T-helper 9 cell (primary cell): ENCODE data around the gene ARHGDIG.
"Not testable (repeated sequence)": the region's sequence is repeated elsewhere in the genome, so short reads cannot be mapped to it uniquely, and the experiment has no call there.

ENCODE experiments used
- DNase-seq: peaks from one replicate; pipeline ENCODE4 v3.0.0-alpha.2; 2020
- total RNA-seq, 2 donors: gene quantifications; one replicate each; lab custom pipeline; 2026; lab: John Stamatoyannopoulos, UW

Gene ARHGDIG
- total RNA-seq, result 0 reads per million in 2 donors

DNA sequence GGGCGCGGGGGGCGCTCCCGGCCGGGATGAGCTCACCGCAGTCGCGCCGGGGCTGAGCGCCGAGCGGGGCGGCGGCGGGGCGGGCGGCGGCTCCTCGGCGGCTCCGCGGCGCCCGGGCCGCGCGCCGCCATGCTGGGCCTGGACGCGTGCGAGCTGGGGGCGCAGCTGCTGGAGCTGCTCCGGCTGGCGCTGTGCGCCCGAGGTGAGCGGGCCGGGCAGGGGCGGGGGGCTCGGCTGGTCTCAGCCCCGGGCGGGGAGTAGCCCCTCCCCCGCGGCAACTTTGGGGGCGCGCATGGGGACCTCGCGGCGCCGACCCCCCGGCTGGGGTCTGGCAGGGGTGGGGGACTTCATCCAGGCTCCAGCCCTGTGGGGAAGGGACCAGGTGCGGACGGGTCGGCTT is at the start of gene ARHGDIG:
TSS of gene ARHGDIG (plus strand) at position 40 of the 400 bp plus-strand sequence. CDS start at position 130, 90 bp downstream.
- DNase-seq, result no peak

- DNase-seq, result no peak
Measured at GRCh38 chr16:230949-231348, 49.4 kb upstream of the ARHGDIG start.

- DNase-seq, result peak; percentile 95
Measured at GRCh38 chr16:234468-235305, 45.7 kb upstream of the ARHGDIG start, which contains the start of gene FAM234A. TSS of gene FAM234A (plus strand) at chr16:234821. CDS start at chr16:254414, 19,593 bp downstream.

GRCh38 chr16:239948-240277 is 40.5 kb upstream of the ARHGDIG start:
- no peak for DNase-seq

GRCh38 chr16:240559-240958 is 39.8 kb upstream of the ARHGDIG start:
- no peak for DNase-seq

DNA sequence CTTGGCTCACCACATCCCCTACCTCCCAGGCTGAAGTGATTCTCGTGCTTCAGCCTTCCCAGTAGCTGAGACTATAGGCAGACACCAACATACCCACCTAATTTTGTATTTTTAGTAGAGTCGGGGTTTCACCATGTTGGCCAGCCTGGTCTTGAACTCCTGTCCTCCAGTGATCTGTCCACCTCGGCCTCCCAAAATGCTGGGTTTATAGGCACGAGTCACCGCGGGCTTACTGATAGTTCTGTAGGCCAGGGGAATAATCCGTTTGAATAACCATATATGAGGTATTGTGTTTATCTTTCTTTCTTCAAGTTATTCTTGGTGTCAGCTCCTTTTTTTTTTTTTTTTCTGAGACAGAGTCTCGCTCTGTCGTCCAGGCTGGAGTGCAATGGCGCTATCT is 38.1 kb upstream of the ARHGDIG start:
- DNase-seq, result no peak

GRCh38 chr16:243348-243747 is 37.0 kb upstream of the ARHGDIG start:
- DNase-seq, result no peak

DNA sequence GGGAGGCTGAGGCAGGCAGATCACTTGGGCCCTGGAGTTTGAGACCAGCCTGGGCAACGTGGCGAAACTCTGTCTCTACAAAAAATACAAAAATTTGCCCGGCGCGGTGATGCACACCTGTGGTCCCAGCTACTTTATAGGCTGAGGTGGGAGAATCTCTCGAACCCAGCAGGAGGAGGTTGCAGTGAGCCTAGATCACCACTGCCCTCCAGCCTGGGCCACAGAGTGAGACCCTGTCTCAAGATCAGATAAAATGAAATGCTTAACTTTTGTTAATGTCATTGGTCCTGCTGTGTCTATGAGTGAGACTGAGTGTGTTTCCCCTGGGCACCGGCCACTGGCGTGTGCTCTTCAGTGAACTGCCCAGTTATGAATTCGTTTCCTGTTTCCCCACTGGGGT is 35.3 kb upstream of the ARHGDIG start:
- no peak for DNase-seq

GRCh38 chr16:247027-247426 is 33.4 kb upstream of the ARHGDIG start:
- no peak for DNase-seq

DNA sequence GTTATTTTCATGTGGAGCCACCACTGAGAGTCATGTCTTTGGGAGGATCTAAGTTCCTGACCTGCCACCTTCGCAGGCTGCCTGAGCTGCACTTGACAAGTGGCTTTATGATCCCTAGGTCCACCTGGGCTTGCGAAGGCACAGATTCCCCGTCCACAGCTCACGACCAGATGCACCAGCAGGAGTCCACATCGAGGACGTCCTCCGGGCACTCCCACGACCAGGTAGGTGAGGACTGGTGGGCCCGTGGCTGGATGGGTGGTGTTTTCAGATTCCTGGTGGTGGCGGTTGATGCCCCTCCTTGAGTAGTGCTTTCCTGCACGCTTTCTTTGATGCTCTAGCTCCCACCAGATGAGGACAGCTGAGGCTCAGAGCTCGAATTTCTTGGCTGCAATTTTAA is 31.0 kb upstream of the ARHGDIG start:
- DNase-seq, result no peak

DNA sequence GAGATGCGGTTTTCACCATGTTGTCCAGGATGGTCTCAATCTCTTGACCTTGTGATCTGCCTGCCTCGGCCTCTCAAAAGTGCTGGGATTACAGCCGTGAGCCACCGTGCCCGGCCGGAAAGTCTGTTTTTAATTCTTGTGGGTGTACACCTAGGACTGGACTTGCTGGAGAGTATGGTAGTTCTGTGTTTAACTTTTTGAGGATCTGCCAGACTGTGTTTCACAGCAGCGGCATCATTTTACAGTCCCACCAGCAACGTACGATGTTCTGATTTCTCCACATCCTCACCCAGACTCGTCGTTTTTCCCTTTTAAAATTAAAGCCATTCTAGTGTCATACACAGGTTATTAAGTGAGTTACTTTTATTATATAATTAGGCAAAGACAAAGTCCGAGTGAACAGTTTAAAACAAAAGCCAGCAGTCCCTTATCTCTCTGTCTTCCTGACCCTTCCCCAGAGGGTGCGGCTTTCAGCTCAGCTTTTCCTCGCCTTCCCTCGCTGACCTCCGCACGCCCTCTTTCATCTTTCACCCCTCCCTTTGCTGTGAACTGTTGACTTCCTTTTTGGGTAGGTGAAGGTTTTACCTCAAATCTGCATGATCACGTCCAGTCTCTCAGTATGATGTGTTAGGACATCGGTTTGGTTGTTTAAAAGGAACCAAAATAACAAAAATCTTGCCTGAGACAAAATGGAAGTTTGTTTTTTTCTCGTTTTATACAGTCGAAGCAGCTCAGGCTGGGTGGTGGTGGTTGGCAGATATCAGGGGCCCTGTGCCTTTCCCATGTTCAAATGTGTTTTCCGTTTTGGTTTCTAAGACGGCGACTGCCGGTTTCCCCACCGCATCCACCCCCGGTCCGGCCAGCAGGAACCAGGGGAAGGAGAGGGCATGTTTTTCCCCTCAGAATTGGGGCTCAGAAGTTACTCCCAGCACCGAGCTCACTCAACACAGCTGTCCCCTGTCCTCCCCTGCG is 27.7 kb upstream of the ARHGDIG start:
- no peak for DNase-seq

- no peak for DNase-seq
Measured at GRCh38 chr16:253833-254232, 26.6 kb upstream of the ARHGDIG start.

DNA sequence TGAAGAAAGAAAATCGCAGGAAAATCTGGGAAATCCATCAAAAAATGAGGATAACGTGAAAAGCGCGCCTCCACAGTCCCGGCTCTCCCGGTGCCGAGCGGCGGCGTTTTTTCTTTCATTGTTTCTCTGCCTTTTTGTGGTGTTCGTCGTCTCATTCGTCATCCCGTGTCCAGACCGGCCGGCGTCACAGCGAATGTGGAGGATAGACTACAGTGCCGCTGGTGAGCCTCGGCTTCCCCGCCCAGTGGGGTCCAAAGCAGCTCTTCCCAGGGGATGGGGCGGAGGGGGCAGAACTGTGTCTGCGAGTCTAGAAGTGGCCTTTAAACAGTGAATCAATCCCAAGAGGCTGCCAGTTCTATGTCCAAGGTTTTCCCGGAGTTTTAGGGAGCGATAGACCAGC is 25.9 kb upstream of the ARHGDIG start:
- no peak for DNase-seq

GRCh38 chr16:255183-255582 is 25.2 kb upstream of the ARHGDIG start:
- DNase-seq, result no peak

DNA sequence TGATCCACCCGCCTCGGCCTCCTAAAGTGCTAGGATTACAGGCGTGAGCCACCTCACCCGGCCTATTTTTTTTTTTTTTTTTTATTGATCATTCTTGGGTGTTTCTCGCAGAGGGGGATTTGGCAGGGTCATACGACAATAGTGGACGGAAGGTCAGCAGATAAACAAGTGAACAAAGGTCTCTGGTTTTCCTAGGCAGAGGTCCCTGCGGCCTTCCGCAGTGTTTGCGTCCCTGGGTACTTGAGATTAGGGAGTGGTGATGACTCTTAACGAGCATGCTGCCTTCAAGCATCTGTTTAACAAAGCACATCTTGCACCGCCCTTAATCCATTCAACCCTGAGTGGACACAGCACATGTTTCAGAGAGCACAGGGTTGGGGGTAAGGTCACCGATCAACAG is 22.3 kb upstream of the ARHGDIG start:
- not testable (repeated sequence) for DNase-seq

DNA sequence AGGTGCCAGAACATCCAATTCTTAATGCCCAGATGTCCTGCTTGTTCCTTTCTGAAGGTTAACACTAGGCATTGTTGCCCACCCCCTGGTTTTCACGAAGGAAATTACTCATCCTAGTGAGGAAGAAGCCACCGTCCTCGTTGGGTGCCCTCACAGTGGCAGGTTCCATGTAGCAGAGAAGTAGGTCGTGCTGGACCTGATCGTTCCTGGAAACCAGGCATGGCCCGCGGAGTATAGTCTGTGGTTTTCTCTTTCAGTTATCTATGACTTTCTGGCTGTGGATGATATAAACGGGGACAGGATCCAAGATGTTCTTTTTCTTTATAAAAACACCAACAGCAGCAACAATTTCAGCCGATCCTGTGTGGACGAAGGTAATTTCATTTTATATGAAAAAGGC is 21.2 kb upstream of the ARHGDIG start:
- DNase-seq, result no peak

- DNase-seq, result no peak
Measured at GRCh38 chr16:259814-260253, 20.6 kb upstream of the ARHGDIG start.

GRCh38 chr16:260326-260725 is 20.1 kb upstream of the ARHGDIG start:
- DNase-seq, result no peak

- DNase-seq, result no peak
Measured at GRCh38 chr16:261031-261691, 19.2 kb upstream of the ARHGDIG start.

- no peak for DNase-seq
Measured at GRCh38 chr16:262121-262745, 18.2 kb upstream of the ARHGDIG start.

GRCh38 chr16:263182-263774 is 17.1 kb upstream of the ARHGDIG start:
- DNase-seq, result no peak

DNA sequence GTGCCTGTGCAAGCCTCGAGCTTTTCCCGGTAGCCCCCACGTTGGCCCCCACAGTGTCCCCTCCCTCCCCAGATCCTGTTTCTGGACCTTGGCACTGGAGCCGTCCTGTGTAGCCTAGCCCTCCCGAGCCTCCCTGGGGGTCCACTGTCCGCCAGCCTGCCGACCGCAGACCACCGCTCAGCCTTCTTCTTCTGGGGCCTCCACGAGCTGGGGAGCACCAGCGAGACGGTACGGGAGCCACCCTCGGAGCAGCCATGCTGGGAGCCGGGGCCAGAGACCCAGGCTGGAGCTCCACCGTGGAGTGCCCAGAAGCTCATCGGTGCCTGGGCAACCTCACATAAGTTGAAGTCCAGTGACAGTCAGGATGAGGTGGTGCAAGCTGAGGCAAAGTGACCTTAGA is 16.4 kb upstream of the ARHGDIG start:
- no peak for DNase-seq
